CD4-positive, alpha-beta T cell treated with Interleukin-6 at 100 ng/mL for 8 hours (primary cell): ENCODE data around the gene TBC1D3B.
"Not testable (repeated sequence)": the region's sequence is repeated elsewhere in the genome, so short reads cannot be mapped to it uniquely, and the experiment has no call there.

Source experiments
- DNase-seq: peaks from one replicate; pipeline ENCODE4 v3.0.0-alpha.2; 2020; ENCODE audit warnings: mixed read lengths, low spot score

The TBC1D3B gene

GRCh38 chr17:36128411-36128978 lies 47.9 kb downstream of the TBC1D3B start:
- DNase-seq = no peak

- no peak for DNase-seq
Measured at GRCh38 chr17:36127911-36128310, 48.5 kb downstream of the TBC1D3B start.

- DNase-seq = no peak
Measured at GRCh38 chr17:36127199-36127893, 49.1 kb downstream of the TBC1D3B start.

- DNase-seq = no peak
Measured at GRCh38 chr17:36124879-36125824, 51.3 kb downstream of the TBC1D3B start.

GRCh38 chr17:36123431-36123830 lies 53.0 kb downstream of the TBC1D3B start:
- no peak for DNase-seq

GRCh38 chr17:36121099-36121498 lies 55.3 kb downstream of the TBC1D3B start:
- DNase-seq = not testable (repeated sequence)

GRCh38 chr17:36120221-36120620 lies 56.2 kb downstream of the TBC1D3B start:
- no peak for DNase-seq

GRCh38 chr17:36118477-36119353 lies 57.7 kb downstream of the TBC1D3B start:
- DNase-seq = no peak

GRCh38 chr17:36117505-36118382 lies 58.7 kb downstream of the TBC1D3B start:
- DNase-seq = no peak
